Raji (cell line): Measurements from ENCODE around the gene DENND5B.

ENCODE experiments used
- POLR2A ChIP-seq: IDR thresholded peaks from 2 replicates; pipeline ENCODE4 v1.6.1; 2011; ENCODE audit warnings: low read depth, low read length, control low read depth; ENCODE audit not compliant: insufficient read depth

DENND5B gene

DNA sequence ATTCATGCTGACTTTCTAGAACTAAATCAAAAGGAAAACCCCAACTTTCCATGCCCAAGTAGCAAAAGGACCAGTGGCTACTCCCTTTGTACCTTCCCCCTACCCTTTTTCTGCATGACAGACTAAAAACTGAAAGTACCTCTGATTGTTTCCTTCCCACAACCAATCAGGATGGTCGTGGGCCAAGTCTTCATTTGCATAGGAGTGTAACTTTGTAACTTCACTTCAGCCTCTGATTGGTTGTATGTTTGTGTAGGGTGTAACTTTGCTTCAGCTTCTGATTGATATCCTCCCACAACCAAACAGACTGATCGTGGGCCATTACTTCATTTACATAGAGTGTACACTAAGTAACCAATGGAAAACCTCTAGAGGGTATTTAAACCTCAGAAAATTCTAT, 96.5 kb downstream of the DENND5B start:
- no peak for TF ChIP-seq POLR2A

GRCh38 chr12:31492599-31493196, 98.2 kb downstream of the DENND5B start:
- TF ChIP-seq POLR2A, result no peak

GRCh38 chr12:31491841-31492598, 98.9 kb downstream of the DENND5B start:
- no peak for TF ChIP-seq POLR2A

DNA sequence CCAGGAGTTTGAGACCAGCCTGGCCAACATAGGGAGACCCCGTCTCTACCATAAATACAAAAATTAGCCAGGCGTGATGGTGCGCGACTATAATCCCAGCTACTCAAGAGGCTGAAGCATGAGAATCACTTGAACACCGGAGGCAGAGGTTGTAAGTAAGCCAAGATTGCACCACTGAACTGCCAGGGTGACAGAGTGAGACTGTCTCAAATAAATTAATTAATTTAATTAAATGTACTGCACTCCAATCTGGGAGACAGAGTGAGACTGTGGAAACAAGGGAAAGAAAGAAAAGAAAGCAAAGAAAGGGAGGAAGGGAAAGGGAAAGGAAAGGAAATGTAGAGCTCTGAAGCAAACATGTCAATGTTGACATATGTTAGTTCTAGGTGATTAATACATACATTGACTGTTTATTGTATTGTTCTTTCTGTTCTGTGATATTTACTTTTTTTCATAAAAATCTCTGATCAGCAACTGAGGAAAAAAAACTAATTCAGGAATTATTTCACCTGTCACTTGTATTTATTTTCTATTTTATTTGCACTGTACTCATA, 99.6 kb downstream of the DENND5B start:
- no peak for TF ChIP-seq POLR2A

- no peak for TF ChIP-seq POLR2A
These were observed 102.1 kb downstream of the DENND5B start for GRCh38 chr12:31488737-31489338.

DNA sequence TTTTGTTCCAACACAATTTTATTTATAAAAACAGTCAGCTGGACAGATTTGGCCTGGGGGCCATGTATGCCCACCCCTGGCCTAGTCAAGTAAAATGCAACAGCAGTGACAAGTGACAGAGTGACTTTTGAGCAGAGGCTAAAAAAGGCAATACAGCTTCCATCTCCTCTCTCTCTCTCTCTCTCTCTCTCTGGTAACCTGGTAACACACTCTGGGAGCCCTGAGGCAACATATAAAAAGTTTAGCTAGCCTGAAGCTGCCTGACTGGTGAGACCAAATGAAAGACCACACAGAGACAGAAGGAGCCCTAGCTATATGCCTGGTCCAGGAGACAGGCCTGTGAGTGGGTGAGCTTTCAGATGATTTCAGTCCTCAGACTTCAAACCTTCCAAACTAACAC, 105.4 kb downstream of the DENND5B start:
- TF ChIP-seq POLR2A, result no peak

- no peak for TF ChIP-seq POLR2A
These were observed 108.1 kb downstream of the DENND5B start for GRCh38 chr12:31482816-31483215.

DNA sequence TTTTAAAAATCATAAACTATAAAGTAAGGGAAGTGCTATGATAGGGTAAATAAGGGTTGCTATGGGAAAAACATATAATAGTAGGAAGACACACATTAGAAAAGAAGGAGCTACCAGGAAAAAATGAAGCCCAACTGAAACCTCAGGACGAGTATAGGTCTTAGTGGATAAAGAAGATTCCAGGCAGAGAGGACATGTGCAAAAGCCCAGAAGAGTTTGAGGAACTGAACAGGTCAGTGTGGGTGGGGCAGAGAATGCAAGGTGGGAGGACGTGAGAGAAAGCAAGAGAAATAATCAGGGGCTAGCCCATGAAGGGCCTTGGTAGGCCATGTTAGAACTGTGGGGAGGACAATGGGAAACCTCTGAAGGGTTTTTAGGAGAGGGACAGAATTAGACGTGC, 109.5 kb downstream of the DENND5B start:
- no peak for TF ChIP-seq POLR2A

DNA sequence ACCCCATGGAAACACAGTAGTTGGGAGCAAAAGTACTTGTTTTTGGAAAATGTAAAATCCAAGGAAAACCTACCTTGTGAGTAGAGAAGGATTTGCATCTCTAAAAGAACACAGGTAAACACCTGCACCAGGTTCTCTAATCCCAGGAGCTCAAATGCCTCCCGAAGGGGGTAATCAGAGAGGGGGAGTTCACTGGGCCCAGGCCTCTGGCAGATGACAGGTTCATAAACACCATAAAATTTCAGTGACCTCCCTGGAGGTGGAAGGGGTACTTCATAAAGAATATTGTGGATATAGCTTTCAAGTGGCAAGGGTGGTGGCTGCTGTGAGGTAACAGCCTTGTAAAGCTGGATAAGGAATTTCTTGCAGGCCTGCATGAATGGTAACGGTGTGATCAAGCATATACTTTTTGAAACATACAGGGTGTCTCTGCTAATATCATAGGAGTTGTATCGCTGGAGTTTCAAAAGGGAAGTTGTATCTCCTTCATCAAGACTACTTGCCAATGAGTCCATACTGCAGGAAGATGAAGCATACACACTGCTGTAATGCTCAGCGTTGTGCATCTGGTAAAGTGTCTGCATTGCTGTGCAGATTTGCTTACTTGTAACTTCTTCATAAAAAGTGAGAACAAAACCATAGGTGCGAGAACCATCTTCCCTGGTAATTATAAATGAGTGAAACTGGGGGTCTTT, 111.3 kb downstream of the DENND5B start:
- no peak for TF ChIP-seq POLR2A

DNA sequence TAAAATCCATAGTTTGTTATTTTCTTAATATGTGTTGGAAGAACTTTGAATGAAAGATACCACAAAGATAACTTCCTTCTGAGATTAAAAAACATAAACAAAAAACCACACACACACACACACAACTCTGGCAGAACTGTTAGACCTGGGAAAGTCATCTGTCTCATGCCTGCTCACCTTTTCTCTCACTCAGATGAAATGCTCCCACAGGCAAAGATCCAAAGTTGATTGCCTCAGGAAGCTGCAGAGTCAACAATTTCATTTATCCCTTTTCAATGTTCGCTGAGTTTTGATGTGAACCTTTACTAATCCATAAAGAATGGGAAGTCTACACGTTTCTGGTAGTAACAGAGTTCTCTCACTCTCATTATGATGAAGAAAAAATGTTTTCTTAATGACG, 112.0 kb downstream of the DENND5B start:
- no peak for TF ChIP-seq POLR2A

GRCh38 chr12:31478425-31478824, 112.5 kb downstream of the DENND5B start:
- TF ChIP-seq POLR2A, result no peak

GRCh38 chr12:31477687-31478086, 113.2 kb downstream of the DENND5B start:
- no peak for TF ChIP-seq POLR2A

DNA sequence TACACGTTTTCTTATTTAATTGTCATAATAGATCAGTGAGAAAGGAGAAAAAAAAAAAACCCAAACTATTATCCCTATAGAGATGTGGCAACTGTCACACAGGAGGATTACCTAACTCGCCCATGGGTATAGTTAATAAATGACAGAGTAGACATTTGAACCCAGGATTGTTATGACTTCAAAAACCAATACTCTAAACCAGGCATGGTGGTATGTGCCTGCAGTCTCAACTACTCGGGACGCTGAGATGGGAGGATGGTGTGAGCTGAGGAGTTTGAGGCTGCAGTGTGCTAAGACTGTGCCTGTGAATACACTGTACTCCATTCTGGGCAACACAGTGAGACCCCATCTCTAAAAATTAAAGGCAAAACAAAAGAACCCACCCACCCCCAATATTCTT, 114.5 kb downstream of the DENND5B start:
- TF ChIP-seq POLR2A, result no peak

DNA sequence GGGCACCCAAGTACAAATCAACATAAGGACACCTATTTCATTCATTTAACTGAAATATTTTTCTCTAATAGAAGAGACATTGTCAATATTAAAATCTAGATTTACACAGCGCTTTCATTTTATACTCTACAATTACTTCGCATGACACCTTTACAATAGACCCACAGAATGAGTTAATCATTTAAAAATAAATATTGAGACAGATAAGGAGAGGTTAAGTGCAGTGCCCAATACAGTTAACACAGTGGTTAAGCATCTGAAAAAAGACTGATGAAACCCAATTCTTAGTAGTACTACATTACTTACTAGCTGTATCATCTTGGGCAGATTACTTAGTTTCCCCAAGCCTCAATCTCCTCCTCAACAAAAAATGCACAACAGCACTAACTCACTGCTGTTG, 116.2 kb downstream of the DENND5B start:
- no peak for TF ChIP-seq POLR2A

GRCh38 chr12:31471823-31472222, 119.1 kb downstream of the DENND5B start:
- no peak for TF ChIP-seq POLR2A
